Astrocyte of the spinal cord (primary cell): ENCODE results near the gene CD96.

Source experiments
- DNase-seq: peaks from one replicate; pipeline ENCODE4 v3.0.0; 2011; ENCODE audit warnings: low read depth, low spot score
- H3K4me3 ChIP-seq: 2 replicates; pipeline ENCODE4 v1.5.1; 2011; ENCODE audit warnings: low read depth, mild to moderate bottlenecking, low read length, moderate library complexity
- CTCF ChIP-seq: IDR thresholded peaks from 2 replicates; pipeline ENCODE4 v1.5.1; 2012; ENCODE audit warnings: low read depth, mild to moderate bottlenecking, low read length, inconsistent platforms
- in situ Hi-C: cut with HindIII; loops from 2 replicates; pipeline ENCODE4 v1.10.0; 2017; ENCODE audit warnings: low sequenced_read_pairs

Gene CD96

GRCh38 chr3:111541911-111542483 lies at the start of gene CD96:
CD96 (plus strand) TSS chr3:111542197; CDS start chr3:111542249, 52 bp downstream.
- H3K4me3 ChIP-seq, result no peak within 1 kb of the TSS
- in situ Hi-C loops, result no loop called here
- peak; percentile 26 for DNase-seq
- TF ChIP-seq CTCF, result no peak

- TF ChIP-seq CTCF, result no peak
- DNase-seq, result no peak
- no peak overlapping the region for H3K4me3 ChIP-seq
- in situ Hi-C loops, result no loop called here
Measured at GRCh38 chr3:111493276-111493675, 48.7 kb upstream of the CD96 start.

GRCh38 chr3:111496894-111497559 lies 45.0 kb upstream of the CD96 start:
- no peak for TF ChIP-seq CTCF
- no peak overlapping the region for H3K4me3 ChIP-seq
- no peak for DNase-seq
- in situ Hi-C loops, result no loop called here

GRCh38 chr3:111498022-111498421 lies 44.0 kb upstream of the CD96 start:
- no peak for TF ChIP-seq CTCF
- H3K4me3 ChIP-seq, result no peak overlapping the region
- DNase-seq, result no peak
- in situ Hi-C loops, result no loop called here

- in situ Hi-C loops, result no loop called here
- H3K4me3 ChIP-seq, result no peak overlapping the region
- TF ChIP-seq CTCF, result no peak
- no peak for DNase-seq
Measured at GRCh38 chr3:111506435-111506834, 35.6 kb upstream of the CD96 start.

- in situ Hi-C loops, result no loop called here
- no peak for TF ChIP-seq CTCF
Measured at GRCh38 chr3:111509308-111509707, 32.7 kb upstream of the CD96 start.

More at GRCh38 chr3:111509308-111509707, 32.7 kb upstream of the CD96 start:
- no peak for DNase-seq
- no peak overlapping the region for H3K4me3 ChIP-seq
